HL-60/S4 treated with phorbol 12-myristate 13-acetate at 8.2 ng/mL for 4 days and 3 days (cell line): Measurements from ENCODE around the gene LPA.
"Not testable (repeated sequence)": the region's sequence is repeated elsewhere in the genome, so short reads cannot be mapped to it uniquely, and the experiment has no call there.

ENCODE experiments used
- in situ Hi-C: fragments of 300-500 bp; cut with MboI; formaldehyde crosslinking; loops from 2 replicates; pipeline ENCODE4 v1.15.0; 2022; ENCODE audit warnings: low sequenced_read_pairs

The LPA gene

DNA sequence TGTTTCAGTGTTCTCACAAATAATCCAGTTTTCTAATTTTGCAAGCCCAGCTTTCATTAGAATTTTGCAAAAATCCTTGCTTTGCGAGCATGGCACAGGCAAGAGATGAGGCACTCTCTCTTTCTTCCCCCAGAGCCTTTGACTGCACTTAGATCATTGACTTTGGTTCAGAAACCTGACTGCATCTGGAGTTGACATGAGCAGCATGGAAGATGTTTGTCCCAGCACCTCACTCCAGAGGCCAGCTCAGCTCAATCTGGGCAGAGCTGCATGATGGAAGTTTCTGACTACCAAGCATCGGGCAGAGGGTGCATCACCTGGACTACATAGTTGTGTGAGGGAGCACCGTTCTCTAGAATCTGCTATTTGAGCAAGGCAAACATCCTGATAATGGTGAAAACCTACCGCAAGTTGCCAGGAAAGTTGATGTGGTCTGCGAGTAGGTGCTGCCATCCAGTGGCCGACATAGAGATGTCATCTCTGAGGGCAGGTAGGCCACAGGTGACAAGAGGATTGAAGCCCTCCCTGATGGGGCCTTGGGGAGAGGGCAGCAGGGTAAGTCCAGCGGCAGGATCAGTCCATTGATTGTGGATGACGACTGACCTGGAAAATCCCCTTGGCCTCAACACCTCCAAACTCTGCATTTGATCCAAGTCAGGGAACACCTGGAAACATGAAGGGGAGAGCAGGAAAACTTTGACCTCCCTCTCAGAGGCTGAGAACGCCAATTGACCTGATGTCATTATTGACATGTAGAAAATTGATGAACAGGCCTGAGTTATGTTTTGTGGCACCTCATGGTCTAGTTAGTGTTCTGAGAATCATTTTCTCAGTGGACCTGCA is 3.8 kb upstream of the LPA start:
- in situ Hi-C loops = no loop called here

DNA sequence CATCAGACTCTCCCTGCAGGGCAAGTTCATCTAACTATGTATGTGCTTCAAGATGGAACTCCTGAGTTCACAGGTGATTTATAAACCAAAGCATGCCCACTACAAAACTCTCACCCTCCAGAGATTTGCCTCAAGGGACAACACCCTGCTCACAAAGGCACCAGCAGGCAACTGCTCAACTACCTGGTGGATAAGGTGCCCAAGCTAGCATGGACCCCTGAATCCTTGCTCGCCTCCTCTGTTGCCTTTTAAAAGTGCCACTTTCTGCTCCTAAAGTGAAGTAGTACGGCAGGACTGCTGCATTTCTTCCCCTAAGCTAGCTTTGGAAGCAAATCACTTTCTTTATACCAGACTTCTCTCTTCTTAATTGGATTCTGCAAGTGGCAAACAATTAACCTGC is 1.2 kb downstream of the LPA start:
- in situ Hi-C loops = no loop called here

DNA sequence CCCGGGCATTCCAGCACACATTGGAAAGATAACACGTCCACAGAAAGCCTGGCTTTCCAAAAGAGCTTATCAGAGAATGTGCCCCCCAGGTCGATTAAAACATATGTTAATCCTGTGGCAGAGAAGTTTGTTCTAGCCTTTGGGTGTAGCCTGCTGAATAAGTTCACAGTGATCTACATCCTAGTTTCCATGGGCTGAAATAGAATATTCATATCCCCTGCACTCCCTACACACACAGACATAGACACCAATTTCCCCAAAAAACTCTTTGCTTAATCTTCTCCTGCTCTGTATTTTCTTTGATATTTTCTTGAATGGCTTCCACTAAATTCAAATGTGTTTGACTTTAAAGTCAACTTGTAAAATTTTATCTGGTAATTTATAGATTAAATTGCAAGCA is 1.6 kb downstream of the LPA start:
- in situ Hi-C loops = no loop called here

DNA sequence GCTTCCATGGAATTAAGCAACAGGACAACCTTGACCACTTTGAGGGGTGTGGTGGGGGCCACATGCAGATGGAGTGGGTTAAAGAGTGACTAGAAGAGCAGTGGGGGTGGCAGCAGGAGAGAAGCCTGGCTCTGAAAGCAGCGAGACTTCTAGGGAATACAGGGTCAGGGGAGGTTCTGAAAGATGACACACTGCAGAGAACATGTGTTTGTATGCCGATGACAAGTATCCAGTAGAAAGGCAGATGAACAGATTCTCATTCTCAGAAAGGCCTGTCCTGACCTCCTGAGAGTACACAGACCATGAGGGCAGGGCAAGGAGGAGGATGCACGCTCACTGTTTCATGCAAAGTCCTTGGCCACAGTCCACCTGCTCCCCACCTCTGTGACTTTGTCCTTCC is 2.9 kb downstream of the LPA start:
- in situ Hi-C loops = no loop called here

DNA sequence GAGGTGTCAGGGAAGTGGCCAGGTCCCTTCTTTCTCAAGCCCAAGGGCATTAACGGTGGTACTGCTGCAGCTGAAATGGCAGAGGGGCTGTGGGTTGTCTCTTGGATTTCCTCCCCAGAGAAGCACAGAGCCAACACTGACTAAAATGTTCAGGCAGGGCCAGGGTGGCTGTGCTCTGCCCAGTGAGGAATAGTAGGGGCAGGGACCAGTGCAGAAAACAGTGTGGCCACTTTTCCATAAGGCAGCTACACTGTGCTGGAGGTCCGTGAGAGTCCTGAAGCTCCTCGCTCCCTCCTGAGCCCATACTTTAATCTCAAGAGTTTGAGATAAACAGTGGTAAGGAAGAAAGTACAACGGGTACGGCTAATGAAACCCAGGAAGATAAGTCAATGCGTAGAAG is 4.5 kb downstream of the LPA start:
- in situ Hi-C loops = no loop called here

DNA sequence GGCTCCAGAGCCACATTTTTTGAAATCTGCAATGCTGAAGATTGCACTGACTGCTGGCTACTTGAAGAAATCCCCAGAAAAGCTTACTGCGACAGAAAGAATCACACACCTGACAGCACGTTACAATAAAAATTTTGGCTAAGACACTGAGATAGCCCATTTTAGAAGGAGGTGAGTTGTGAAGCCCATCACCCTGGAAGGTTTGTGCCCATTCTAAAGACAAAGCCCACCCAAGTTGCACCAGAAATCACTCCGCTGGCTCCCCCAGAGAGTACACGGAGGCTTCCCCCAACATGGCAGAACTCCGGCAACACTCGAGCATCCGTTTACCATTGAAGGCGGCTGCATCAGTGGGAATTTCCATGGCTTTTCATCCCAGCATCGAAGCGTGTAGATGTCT is 29.4 kb downstream of the LPA start:
- in situ Hi-C loops = no loop called here

DNA sequence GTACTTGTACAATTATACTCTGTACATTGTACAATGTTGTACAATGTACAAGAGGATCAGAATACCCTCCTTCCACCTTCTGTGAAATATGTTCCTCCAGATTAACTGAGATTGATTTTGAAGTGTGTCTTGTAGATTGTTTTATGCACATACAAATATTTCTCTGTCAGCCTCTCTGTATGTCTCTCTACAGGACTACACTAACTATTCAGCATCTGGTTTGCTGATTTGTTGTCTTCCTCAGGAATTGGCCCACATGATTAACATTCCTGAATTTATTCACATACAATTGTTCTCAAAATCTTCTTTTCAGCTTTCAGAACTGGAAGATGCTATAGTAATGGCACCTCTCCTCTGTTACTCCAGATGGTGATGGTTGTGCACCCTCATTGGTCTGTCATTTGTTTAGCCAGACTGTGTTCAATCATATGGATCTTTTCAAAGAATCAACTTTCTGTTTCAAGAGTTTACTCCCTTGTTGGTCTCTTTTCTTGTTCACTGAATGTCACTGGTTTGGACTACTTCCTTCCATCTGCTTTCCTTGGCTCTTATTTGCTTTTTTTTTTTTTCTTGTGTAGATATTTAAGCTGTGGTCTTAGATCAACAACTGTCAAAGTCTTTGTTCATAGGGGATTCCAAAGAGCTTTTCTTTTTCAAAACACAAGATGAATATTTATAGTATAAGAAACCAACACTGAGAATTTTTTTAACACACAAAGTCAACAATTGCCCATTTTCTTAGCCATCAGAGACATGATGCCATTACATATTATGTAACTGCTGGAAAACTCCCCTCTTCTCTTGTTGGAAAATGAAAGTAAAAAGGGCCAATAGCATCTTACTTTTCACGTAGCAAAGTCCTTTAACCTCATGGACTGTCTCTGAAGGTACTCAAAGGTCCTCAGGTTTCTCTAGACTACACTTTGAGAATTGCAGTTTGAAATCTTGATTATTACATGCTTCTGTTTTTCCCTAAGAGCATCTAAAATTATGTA is 67.9 kb downstream of the LPA start:
- in situ Hi-C loops = no loop called here

DNA sequence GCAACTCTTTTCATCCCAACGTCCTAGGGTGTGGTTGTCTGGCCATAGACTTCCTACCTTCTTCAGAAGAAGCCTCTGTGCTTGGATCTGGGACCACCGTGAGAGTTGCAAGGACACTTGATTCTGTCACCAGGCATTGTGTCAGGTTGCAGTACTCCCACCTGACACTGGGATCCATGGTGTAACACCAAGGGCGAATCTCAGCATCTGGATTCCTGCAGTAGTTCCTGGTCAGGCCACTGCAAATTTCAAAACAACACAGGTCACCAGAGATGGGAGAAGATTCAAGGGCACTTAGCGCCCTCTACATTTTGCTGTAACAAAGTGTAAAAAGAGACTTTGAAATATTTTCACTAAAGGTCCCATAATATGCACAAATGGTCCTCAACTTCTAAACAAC is 68.8 kb downstream of the LPA start:
- in situ Hi-C loops = not testable (repeated sequence)

DNA sequence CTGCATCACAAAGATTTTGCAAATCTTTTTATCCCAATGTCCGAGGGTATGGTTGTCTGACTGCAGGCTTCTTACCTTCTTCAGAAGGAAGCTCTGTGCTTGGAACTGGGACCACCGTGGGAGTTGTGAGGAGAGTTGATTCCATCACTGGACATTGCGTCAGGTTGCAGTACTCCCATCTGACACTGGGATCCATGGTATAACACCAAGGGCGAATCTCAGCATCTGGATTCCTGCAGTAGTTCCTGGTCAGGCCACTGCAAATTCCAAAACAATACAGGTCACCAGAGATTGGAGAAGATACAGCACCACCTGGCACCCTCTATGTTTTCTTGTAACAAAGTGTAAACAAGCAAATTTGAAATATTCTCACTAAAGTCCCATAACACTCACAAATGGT is 77.7 kb downstream of the LPA start:
- in situ Hi-C loops = no loop called here

DNA sequence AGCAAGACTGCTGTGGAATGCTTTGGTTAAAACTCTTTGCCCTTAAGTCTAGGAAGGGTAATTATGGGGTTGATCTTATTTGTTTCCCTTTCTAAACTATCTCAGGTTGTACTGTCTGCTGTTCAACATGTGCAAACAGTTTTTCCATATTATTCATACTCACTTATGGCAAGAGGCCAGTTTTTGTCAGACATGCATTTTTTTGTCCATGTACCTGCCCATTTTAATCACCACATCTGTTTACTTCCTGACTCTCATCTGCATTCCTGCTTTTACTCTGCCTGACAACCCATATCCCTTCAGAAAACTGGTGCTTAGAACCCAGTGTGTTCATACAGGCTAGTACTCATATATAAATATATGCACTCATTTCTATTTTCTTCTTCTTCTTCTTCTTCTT is 80.3 kb downstream of the LPA start:
- in situ Hi-C loops = no loop called here

DNA sequence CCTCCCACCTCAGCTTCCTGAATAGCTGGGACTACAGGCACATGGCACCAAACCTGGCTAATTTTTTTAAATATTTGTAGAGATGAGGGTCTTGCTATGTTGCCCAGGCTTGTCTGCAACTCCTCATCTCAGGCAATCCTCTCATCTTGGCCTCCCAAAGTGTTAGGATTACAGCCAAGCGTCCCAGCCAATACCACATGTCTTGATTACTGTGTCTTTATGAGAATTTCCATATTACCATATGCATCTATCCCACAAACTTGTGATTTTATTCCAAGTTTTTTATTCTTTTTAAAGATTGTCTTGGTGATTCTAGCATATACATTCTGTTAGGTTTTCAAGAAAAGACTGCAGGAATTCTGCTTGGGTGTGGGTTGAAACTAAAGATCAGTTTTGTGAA is 82.7 kb downstream of the LPA start:
- in situ Hi-C loops = no loop called here

DNA sequence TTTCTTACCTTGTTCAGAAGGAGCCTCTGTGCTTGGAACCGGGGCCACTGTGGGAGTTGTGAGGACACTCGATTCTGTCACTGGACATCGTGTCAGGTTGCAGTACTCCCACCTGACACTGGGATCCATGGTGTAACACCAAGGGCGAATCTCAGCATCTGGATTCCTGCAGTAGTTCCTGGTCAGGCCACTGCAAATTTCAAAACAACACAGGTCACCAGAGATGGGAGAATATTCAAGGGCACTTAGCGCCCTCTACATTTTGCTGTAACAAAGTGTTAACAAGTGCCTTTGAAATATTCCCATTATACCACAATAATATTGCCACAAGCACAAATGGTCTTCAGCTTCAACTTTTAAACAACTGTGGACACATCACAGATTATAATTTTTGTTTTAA is 85.6 kb downstream of the LPA start:
- in situ Hi-C loops = not testable (repeated sequence)

DNA sequence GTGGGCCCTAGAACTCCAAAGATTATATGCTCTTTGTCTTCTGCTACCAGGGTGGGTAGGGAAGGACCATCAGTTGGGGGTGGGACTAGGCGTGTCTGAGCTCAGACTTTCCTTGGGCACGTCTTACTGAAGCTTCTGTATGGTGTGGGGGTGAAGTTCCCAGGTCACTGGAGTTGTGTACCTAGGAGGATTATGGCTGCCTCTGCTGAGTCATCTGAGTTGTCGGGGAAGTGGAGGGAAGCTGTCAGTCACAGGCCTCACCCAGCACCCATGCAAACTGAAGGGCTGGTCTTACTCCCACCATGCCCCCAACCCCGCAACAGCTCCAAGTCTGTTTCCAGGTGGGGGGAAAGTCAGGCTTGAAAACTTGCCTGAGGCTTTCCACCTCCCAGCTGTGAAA is 90.1 kb downstream of the LPA start:
- in situ Hi-C loops = no loop called here

DNA sequence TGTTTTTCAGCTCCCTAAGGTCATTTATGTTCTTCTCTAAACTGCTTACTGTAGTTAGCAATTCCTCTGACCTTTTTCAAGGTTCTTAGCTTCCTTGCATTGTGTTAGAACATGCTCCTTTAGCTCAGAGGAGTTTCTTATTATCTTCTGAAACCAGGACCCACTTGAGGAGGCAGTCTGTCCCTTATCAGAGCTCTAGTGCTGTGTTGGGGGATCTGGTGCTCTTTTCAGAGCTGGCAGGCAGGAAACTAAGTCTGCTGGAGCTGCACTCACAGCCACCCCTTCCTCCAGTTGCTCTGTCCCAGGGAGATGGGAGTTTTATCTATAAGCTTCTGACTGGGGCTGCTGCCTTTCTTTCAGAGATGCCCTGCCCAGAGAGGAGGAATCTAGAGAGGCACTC is 92.9 kb downstream of the LPA start:
- in situ Hi-C loops = not testable (repeated sequence)

DNA sequence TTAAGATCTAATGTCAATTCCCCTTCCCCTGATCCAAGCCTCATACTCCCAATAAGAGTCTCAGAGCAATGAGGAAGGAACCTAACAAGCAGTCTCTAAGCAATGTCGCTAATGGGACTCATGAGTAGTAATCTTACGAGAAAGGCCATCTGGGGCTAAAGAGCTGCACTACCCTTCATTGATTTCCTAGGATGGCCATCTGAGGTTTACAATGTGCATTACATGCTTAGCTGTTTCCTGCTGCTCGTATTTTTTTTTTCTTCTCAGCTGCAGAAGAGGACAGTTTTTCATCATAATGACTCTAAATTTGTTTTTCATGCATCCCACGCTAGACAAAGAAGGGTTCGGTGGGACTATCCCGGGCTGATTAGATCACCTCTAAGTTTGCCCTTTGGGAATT is 119.3 kb downstream of the LPA start:
- in situ Hi-C loops = loop anchor here (25.0 kb wide), 1 partner anchor 408 kb away; no protein-coding TSS in a partner anchor

DNA sequence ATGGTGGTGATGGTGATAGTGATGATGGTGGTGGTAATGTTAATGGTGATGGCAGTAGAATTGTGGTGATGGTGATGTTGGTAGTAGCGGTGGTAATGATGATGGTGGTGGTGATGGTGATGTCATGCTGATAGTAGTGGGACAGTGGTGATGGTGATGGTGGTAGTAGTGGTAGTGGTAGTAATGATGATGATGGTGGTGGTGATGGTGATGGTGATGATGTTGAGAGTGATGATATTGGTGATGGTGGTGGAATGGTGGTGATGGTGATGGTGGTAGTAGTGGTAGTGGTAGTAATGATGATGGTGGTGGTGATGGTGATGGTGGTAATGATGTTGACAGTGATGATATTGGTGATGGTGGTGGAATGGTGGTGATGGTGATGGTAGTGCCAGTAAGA is 128.8 kb downstream of the LPA start:
- in situ Hi-C loops = loop anchor here (25.0 kb wide), 1 partner anchor 398 kb away; no protein-coding TSS in a partner anchor

DNA sequence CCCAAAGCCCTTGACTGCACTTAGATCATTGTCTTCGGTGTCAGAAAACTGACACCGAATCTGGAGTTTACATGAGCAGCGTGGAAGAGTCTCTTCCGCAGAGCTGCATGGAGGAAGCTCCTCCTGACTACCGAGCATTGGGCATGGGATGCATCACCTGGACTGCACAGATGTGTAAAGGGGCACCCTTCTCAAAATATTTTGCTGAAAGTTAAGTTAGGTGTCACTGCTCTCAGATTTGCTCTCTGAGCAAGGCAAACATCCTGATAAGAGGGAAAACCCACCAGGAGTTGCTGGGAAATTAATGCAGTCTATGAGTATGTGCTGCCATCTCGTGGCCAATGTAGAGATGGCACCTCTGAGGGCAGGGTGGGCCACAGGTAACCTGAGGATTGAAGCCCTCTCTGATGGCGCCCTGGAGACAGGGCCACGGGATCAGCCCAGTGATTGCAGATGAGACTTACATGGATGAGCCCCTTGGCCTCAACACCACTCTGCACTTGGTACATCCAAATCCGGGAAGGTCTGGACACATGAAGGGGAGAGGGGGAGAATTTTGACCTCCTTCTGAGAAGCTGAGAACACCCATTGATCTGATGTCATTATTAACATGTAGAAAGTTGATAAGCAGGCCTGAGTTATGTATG is 129.9 kb downstream of the LPA start:
- in situ Hi-C loops = loop anchor here (25.0 kb wide), 1 partner anchor 397 kb away; no protein-coding TSS in a partner anchor

DNA sequence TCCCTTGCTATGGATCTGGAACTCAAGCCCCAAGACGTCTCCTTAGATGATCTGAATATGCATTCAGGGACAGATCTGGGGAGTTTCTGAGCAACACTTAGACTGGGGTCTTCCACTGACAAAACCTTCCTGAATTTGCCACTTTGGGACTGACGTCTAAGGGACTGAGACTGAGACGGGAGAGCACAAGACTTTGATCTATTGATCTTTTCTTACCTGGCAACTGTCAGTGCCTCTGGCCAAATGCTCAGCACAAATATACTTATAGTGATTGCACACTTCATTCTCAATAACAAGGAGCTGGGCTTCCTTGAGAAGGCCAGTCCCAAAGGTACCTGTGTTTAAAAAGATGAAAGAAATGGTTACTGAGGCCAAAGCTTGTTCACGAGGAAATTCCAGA is 131.8 kb downstream of the LPA start:
- in situ Hi-C loops = loop anchor here (25.0 kb wide), 1 partner anchor 395 kb away; no protein-coding TSS in a partner anchor

DNA sequence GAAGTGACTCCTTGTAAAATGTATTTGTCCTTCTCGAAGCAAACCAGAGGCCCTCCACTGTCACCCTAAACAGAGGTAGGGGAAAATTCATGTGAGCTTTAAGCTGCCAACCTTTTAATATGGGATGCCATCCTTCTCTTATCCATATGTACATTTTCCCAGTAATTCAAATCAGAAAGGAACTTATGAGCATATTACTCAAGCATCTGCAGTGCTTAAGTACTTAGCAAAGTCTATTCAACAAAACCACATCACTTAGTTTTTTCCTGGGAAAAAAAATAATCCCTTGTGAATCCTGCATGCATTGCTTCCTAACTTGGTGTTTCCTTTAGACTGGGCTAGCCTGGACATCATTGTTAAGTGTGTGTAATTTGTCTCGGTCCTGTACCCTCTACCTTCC is 132.2 kb downstream of the LPA start:
- in situ Hi-C loops = loop anchor here (25.0 kb wide), 1 partner anchor 395 kb away; no protein-coding TSS in a partner anchor

DNA sequence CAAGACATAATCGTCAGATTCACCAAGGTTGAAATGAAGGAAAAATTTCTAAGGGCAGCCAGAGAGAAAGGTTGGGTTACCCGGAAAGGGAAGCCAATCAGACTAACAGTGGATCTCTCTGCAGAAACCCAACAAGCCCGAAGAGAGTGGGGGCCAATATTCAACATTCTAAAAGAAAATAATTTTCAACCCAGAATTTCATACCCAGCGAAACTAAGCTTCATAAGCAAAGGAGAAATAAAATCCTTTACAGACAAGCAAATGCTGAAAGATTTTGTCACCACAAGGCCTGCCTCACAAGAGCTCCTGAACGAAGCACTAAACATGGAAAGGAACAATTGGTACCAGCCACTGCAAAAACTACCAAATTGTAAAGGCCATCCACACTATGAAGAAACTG is 134.6 kb downstream of the LPA start:
- in situ Hi-C loops = loop anchor here (25.0 kb wide), 1 partner anchor 392 kb away; no protein-coding TSS in a partner anchor

DNA sequence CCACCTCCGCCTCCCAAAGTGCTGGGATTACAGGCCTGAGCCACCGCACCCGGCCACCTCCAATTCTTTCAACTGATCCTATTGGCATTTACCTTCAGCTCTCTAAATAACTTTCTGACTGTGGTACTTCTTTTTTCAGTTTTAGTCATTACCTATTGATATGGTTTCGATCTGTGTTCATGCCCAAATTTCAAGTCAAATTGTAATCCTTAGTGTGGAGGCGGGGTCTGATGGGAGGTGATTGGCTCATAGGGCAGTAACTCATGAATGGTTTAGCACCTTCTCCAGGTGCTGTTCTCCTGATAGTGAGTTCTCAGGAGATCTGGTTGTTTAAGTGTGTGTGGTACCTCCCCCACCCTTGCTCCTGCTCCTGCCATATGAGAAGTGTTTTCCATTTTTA is 140.9 kb downstream of the LPA start:
- in situ Hi-C loops = no loop called here
